HG03280 (cell line): Measurements from ENCODE around the gene PTPRK.
"Not testable (repeated sequence)": the region's sequence is repeated elsewhere in the genome, so short reads cannot be mapped to it uniquely, and the experiment has no call there.

Experiments used
- ATAC-seq: cut with Tn5 transposase; IDR thresholded peaks from one replicate; pipeline ENCODE4 v1.9.1; 2021; ENCODE audit warnings: mild to moderate bottlenecking, moderate library complexity; ENCODE audit not compliant: unreplicated experiment

The PTPRK gene

DNA sequence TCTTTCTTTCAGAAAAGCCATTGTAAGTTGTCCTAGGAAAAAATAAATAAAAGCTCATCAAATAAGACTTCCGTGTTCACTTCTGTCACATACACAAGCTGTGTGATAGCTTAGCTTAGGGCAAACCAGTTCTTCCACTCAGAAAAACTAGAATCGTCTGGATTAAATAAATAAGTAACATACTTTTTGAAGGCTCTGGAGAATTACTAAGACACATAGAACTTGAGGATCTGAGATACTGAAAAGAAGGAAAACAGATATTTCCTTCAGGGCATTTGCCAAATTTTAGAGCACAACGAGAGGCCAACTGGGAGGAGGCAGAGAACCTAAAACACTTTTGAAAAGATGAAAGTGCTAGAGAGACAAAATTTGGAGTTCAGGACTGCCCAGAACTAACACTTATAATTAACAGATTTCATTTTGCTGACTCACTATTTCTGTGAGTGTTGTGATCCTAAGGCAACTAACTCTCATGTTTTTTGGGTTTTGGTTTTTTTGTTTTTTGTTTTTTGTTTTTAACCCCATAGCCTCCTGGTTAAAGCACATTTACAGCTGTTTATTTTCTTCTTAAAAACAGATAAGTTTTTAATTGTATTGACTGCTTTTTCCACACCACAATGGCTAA is 580.8 kb downstream of the PTPRK start:
- ATAC-seq = no peak

- ATAC-seq = no peak
Observed at GRCh38 chr6:127938701-127939100, 581.7 kb downstream of the PTPRK start.

- no peak for ATAC-seq
Observed at GRCh38 chr6:127937747-127938146, 582.7 kb downstream of the PTPRK start.

DNA sequence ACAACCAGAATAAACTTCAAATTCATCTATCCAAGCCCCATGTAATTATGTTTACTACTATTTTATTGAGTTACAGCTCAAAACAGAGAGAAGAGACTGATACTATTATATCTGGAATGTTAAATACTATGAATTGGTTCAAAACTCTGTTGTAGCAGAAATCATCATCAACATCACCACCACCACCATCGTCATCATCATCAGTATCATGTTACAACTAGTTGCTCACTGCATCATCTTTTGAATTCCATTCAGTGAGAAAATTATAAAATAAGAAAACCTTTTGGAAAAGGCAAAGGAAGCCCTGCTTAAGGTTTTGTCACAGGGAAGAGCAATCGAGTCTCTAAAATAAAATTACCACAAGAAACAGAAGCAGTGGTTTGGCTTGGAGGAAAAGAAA is 583.3 kb downstream of the PTPRK start:
- ATAC-seq = no peak

GRCh38 chr6:127934956-127935355 is 585.4 kb downstream of the PTPRK start:
- ATAC-seq = no peak

DNA sequence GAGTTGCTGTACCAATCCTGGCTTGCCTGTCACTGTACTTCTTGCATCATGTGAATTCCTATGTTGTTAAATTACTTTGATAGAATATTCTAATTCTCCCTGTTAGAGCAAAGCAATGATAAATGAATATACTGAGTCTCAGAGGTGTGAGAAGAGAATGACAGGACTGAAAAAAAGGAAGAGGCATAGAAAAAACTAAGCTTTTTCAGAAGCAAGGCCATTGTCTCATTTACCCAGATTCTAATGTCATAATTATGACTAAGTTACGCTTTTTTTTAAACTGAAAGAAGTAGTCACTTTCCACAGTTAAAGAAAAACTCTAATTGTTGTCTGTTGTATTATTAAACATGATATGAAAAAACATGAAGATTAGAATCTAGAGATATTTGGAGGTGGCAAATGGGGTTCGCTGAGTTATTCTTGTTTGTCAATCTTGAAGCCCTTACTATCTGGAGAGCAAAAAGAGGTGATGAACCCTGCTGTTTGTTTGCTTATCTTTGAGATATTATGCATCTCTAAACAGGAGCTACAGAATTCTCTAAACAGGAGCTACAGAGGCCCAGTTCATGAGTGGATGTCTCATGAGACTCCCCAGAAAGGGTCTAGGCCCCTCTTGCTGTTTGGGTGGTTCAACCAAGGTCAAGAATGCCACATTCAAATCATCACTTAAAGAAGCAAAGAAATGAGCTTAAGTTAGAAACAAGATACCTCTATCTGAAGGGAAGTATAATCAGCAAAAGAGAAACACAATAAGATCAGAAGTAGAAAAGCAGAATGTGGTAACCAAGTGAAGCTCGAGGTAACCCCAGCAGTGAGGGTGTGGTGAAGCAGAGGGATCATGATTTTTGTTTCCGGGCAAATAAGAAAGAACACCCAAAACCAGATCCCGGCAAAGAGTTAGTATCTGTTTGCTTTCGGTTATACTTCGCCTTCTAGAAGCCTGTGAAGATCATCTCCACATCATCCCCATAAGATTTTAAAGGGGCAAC is 586.3 kb downstream of the PTPRK start:
- ATAC-seq = no peak

DNA sequence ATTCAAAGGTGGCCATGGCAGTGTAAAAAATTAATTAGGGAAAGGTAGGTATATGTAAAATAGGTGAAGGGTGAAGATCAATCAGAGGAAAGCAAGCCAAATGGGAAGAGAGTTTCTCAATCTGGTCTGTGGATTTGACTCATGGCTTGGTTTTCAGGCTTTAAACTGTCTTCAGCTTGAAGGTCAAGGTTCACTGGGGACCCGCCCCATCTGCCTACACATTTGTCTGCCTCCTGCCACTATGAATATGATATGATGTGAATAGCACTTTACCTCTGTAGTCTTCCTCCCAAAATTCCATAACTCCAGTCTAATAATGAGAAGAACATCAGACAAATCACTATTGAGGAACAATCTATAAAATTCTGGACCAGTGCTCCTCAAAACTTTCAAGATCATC is 587.3 kb downstream of the PTPRK start:
- ATAC-seq = no peak

DNA sequence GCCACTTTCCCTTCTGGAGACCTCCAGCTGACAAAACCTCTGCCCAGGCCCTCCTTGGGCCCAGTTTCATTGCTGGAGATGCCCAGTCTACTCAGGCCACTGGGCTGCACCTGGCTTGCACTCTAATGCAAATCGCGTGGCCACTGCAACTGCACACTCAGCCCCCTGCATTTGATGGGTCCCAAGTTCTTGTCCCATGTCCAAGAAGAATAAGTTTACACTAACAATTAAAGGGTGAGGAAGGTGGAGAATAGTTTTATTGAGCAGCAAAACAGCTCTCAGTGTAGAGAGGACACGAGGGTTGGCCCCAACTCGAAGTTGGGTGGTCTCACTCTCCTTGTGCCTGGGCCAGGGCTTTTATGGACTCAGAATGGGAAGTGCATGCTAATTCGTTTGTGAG is 587.7 kb downstream of the PTPRK start:
- ATAC-seq = no peak

GRCh38 chr6:127926441-127926840 is 594.0 kb downstream of the PTPRK start:
- ATAC-seq = not testable (repeated sequence)

DNA sequence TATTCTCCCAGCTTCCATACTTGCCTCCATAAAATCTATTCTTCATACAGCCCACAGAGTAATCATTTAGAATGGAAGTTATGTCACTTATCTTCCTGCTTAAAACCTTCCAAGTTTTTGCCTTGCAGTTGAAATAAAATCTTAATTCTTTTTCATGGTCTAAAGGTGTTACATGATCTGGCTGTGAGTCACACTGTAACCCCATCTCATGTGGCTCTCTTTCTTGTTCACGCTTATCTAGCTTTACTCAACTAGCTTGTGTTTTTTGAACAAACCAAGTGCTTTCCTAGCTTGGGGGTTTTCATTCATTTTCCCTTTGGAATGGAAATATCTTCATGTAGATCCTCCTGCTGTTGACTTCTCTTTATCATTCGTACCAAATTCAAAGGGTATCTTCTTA is 596.0 kb downstream of the PTPRK start:
- ATAC-seq = no peak

- no peak for ATAC-seq
Observed at GRCh38 chr6:127924031-127924430, 596.4 kb downstream of the PTPRK start.

GRCh38 chr6:127923135-127923534 is 597.3 kb downstream of the PTPRK start:
- no peak for ATAC-seq

DNA sequence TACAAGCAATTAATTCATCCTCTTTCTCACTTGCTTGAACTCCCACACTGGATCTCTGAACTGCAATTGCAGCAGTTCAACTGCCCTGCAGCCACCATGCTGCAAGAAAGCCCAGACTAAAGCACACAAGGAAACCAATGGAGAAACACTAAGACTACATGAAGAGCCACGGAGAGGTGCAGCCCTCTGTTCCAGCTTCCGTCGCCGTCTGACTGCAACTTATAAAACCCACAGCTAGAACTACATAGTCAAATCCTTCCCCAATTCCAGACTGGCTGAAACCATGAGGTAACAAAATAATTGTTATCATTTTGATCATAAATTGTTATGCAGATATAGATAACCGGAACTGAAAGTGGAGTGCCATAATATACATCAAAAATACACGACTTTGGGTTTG is 598.4 kb downstream of the PTPRK start:
- no peak for ATAC-seq

- ATAC-seq = no peak
Observed at GRCh38 chr6:127920804-127921203, 599.6 kb downstream of the PTPRK start.
